ENCODE data around the gene EBF4. TPM values are rescaled to one million over a fixed set of nuclear protein-coding genes. Genes with fewer than 3 reads are reported as not detected.

EBF4 gene
- total and polyA plus RNA-seq, 8 donors, result 7.0 to 69.2 (median 12.6) TPM

DNA sequence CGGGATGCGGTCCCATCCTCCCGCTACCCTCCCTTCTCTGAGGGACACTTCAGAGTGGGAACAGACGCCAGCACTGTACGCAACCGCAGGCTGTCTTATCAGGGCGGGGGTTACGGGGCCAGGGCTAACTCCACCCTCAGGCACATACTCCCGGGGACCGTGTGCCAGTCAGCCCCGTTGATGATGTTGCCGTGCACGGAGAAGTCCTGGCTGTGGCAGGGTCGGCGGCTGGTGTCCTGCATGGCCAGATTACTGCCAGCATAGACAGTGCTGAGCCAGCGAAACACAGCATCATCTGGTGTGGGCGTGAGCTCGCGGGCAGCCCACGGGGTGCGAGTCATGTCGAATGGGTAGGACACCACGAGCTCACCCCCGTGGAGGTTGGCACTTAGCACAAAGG lies 102.9 kb downstream of the EBF4 start:
- 63 to 86% (median 68%) methylated on average over 10 to 24 of the region's 24 CpGs for WGBS, 5 donors
- no peak overlapping the region for H3K4me3 ChIP-seq

DNA sequence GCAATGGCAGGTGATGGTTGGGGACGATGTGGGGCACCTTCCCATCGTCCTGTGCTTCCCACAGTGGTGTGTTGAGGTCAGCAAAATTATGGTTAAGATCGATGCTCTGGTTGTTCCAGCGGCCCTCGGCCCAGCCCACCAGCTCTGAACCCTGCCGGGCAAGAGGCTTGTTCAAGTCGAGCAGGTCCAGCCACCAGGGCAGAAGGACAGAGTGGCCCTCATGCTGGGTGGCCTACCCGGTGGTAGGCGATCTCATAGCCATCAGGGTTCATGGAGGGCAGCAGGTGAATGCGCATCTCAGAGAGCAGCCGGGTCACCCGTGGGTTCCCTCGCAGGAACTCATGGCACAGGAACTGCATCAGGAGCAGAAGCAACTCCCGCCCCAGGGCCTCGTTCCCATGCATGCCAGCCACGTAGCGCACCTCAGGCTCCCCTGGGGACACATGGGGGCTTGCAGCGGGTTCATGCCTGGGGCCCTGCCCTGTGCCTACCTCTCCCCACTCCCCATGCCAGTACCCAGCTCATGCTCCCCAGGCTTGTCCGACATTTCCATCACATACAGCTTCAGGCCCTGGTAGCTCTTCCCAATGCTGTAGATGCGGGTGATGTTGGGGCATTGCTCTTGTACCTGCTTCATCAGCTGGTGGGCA lies 103.6 kb downstream of the EBF4 start:
- WGBS, 5 donors, result 90 to 95% (median 95%) methylated on average over 11 to 20 of the region's 20 CpGs
- Histone ChIP-seq H3K27me3 (peaks cover 4 to 93% (median 27%) of the 10 kb centered on the region in 3 donors), H3K4me1 (peaks cover 5 to 23% (median 19%) of the 10 kb centered on the region in 4 donors), H3K36me3 (no peaks in the 10 kb centered on the region), H3K9me3 (no peaks in the 10 kb centered on the region), H3K4me3 (no peak overlapping the region), H3K27ac (no peak overlapping the region)
- TF ChIP-seq POLR2A (IDR thresholded peaks at IDR 0.05) (no peak), POLR2AphosphoS5 (IDR thresholded peaks at IDR 0.05) (no peak), EP300 (IDR thresholded peaks at IDR 0.05) (no peak)
- TF ChIP-seq, protein P1, sequence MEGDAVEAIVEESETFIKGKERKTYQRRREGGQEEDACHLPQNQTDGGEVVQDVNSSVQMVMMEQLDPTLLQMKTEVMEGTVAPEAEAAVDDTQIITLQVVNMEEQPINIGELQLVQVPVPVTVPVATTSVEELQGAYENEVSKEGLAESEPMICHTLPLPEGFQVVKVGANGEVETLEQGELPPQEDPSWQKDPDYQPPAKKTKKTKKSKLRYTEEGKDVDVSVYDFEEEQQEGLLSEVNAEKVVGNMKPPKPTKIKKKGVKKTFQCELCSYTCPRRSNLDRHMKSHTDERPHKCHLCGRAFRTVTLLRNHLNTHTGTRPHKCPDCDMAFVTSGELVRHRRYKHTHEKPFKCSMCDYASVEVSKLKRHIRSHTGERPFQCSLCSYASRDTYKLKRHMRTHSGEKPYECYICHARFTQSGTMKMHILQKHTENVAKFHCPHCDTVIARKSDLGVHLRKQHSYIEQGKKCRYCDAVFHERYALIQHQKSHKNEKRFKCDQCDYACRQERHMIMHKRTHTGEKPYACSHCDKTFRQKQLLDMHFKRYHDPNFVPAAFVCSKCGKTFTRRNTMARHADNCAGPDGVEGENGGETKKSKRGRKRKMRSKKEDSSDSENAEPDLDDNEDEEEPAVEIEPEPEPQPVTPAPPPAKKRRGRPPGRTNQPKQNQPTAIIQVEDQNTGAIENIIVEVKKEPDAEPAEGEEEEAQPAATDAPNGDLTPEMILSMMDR (IDR thresholded peaks at IDR 0.05), result no peak
- DNase-seq, result no peak
- intact Hi-C loops (cut with DNase I; ENCODE audit: low total_unique reads), result no loop called here

More for the DNA sequence above, 102.9 kb downstream of the EBF4 start:
- DNase-seq, result no peak
- Histone ChIP-seq H3K36me3 (no peaks in the 10 kb centered on the region), H3K27me3 (peaks cover 4 to 86% (median 20%) of the 10 kb centered on the region in 3 donors), H3K9me3 (no peaks in the 10 kb centered on the region), H3K27ac (no peak overlapping the region), H3K4me1 (peaks cover 5 to 16% (median 14%) of the 10 kb centered on the region in 4 donors)
- TF ChIP-seq POLR2AphosphoS5 (IDR thresholded peaks at IDR 0.05) (no peak), POLR2A (IDR thresholded peaks at IDR 0.05) (no peak), EP300 (IDR thresholded peaks at IDR 0.05) (no peak)
- TF ChIP-seq, protein P1 (IDR thresholded peaks at IDR 0.05), result no peak
- intact Hi-C loops (cut with DNase I; ENCODE audit: low total_unique reads), result no loop called here

DNA sequence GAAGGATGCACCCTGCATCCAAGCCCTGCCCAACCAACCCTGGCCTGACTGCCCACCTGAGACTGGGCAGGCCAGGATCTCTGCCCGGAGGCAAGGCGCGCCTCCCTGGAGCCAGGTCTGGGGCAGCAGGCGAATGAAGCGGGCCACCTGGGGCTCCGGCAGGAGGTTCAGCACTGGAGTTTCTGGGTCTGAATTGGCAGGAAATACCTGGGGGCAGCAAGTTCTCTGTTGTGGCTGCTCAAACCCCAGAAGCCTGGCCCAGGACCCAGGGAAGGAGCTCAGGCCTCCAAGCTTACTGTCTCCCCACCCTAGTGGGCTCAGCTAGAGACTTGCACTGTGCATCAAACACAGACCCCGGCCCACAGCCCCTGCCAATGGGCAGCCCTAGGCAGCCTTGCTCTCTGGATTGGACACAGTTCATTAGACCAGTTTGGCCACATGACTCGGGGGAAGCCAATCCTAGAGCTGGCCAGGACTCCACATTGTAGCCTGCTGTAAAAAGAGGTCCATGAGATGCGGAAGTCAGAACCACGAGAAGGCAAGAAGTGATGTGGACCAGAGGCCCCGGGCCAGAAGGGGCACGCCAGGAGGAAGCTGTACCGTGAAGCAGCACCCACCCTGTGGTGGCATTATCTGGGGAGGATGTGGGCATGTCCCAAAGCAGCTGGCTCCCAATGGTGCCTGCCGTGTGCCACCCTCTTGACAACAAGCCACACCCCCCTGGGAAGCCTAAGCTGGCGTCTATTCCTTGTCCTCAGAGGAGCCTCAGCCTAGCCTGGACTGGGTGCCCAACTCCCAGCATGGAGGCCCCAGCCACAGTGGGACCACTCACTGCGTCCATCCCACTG lies 104.8 kb downstream of the EBF4 start:
- WGBS, 5 donors, result 75 to 87% (median 84%) methylated on average over 15 to 16 of the region's 16 CpGs
- H3K27ac ChIP-seq, result no peak overlapping the region
- H3K36me3 ChIP-seq, result no peaks in the 10 kb centered on the region
- no peaks in the 10 kb centered on the region for H3K9me3 ChIP-seq
- peaks cover 5 to 25% (median 22%) of the 10 kb centered on the region in 4 donors for H3K4me1 ChIP-seq
- TF ChIP-seq POLR2AphosphoS5 (IDR thresholded peaks at IDR 0.05) (no peak), POLR2A (IDR thresholded peaks at IDR 0.05) (no peak)
- TF ChIP-seq, protein P1 (IDR thresholded peaks at IDR 0.05), result no peak
- no peak overlapping the region for H3K4me3 ChIP-seq
- peaks cover 4 to 95% (median 37%) of the 10 kb centered on the region in 3 donors for H3K27me3 ChIP-seq
- intact Hi-C loops (cut with DNase I; ENCODE audit: low total_unique reads), result no loop called here
- no peak for DNase-seq

DNA sequence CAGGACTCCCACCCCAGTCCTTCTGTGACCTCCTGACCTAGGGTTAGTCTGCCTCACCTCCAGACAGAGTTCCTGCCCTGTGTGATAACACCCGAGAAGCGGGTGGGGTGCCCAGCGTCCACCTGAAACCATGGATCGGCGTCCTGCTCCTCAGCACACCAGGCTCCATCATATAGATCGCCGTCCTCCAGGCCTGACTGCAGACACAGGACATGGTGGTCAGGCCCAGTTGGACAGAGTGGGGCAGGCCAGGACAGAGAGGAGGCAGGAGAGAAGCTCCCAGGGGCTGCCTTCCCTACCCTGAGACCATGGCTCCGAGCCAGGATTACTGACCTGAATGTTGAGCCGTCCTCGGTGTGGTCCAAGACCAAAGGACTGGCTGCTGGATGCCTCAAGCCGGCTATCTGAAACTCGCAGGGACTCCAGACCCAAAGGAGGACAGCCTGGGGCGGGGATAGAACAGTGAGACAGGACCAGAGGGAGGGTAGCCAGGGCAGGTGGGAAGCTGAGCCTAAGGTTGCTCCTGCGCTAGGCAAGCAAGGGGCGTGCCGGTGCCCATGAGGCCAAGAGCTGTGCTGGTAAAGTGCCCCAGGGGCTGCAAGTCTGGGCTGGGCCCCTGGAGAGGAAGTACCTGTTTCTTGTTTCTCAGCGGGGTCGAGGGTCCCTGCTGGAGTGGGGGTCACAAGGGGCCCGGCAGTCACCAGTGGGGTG lies 105.7 kb downstream of the EBF4 start:
- intact Hi-C loops (cut with DNase I; ENCODE audit: low total_unique reads), result no loop called here
- no peak for DNase-seq
- Histone ChIP-seq H3K9me3 (no peaks in the 10 kb centered on the region), H3K36me3 (no peaks in the 10 kb centered on the region), H3K4me1 (peaks cover 5 to 25% (median 22%) of the 10 kb centered on the region in 4 donors), H3K27me3 (peaks cover 4 to 97% (median 44%) of the 10 kb centered on the region in 3 donors), H3K4me3 (no peak overlapping the region), H3K27ac (no peak overlapping the region)
- TF ChIP-seq, protein P1 (IDR thresholded peaks at IDR 0.05), result no peak
- TF ChIP-seq POLR2A (IDR thresholded peaks at IDR 0.05) (no peak), POLR2AphosphoS5 (IDR thresholded peaks at IDR 0.05) (no peak), EP300 (IDR thresholded peaks at IDR 0.05) (no peak)
- WGBS, 5 donors, result 79 to 88% (median 87%) methylated on average over 14 to 19 of the region's 19 CpGs
